Retina (tissue), 1 donor: Measurements from ENCODE around the gene CPD.
"Not testable (repeated sequence)": the region's sequence is repeated elsewhere in the genome, so short reads cannot be mapped to it uniquely, and the experiment has no call there.

Source experiments
- DNase-seq: peaks from one replicate; pipeline ENCODE4 v3.0.0-alpha.2; 2016

The CPD gene

GRCh38 chr17:30378825-30379302 lies at the start of gene CPD:
Gene CPD, plus strand, starts transcription at chr17:30378927. Its CDS starts 54 bp downstream, at chr17:30378981.
- DNase-seq: peak; percentile 99

GRCh38 chr17:30332057-30332542 lies 46.6 kb upstream of the CPD start:
- no peak for DNase-seq

- DNase-seq: no peak
These were observed 45.0 kb upstream of the CPD start, which contains the start of gene TMIGD1 for GRCh38 chr17:30333503-30334360. Gene TMIGD1, minus strand, starts transcription at chr17:30334057. Its CDS starts 1,924 bp downstream, at chr17:30332133.

- DNase-seq: no peak
These were observed 44.3 kb upstream of the CPD start for GRCh38 chr17:30334421-30334820.

GRCh38 chr17:30336369-30337171 lies 42.2 kb upstream of the CPD start:
- DNase-seq: no peak

- no peak for DNase-seq
These were observed 41.2 kb upstream of the CPD start for GRCh38 chr17:30337393-30337999.

GRCh38 chr17:30339086-30339485 lies 39.6 kb upstream of the CPD start:
- no peak for DNase-seq

- no peak for DNase-seq
These were observed 37.8 kb upstream of the CPD start for GRCh38 chr17:30340801-30341356.

GRCh38 chr17:30341703-30342249 lies 37.0 kb upstream of the CPD start:
- no peak for DNase-seq

GRCh38 chr17:30343244-30343643 lies 35.5 kb upstream of the CPD start:
- DNase-seq: not testable (repeated sequence)

- no peak for DNase-seq
These were observed 34.9 kb upstream of the CPD start for GRCh38 chr17:30343796-30344195.

GRCh38 chr17:30344283-30345088 lies 34.2 kb upstream of the CPD start:
- peak; percentile 22 for DNase-seq

- DNase-seq: no peak
These were observed 33.7 kb upstream of the CPD start for GRCh38 chr17:30345089-30345433.

GRCh38 chr17:30345527-30346075 lies 33.1 kb upstream of the CPD start:
- no peak for DNase-seq

- DNase-seq: no peak
These were observed 32.4 kb upstream of the CPD start for GRCh38 chr17:30346221-30346795.

GRCh38 chr17:30347488-30347887 lies 31.2 kb upstream of the CPD start:
- no peak for DNase-seq

GRCh38 chr17:30349252-30349651 lies 29.5 kb upstream of the CPD start:
- no peak for DNase-seq

GRCh38 chr17:30351263-30351662 lies 27.5 kb upstream of the CPD start:
- not testable (repeated sequence) for DNase-seq

- DNase-seq: no peak
These were observed 27.0 kb upstream of the CPD start for GRCh38 chr17:30351735-30352134.

- DNase-seq: no peak
These were observed 26.4 kb upstream of the CPD start for GRCh38 chr17:30352240-30352814.

GRCh38 chr17:30354701-30355100 lies 24.0 kb upstream of the CPD start:
- no peak for DNase-seq
